HG02840 (cell line): ENCODE measurements around the gene PFKFB2.
"Not testable (repeated sequence)": the region's sequence is repeated elsewhere in the genome, so short reads cannot be mapped to it uniquely, and the experiment has no call there.

Source experiments
- ATAC-seq: cut with Tn5 transposase; IDR thresholded peaks from one replicate; pipeline ENCODE4 v1.9.1; 2021; ENCODE audit warnings: mild to moderate bottlenecking, moderate library complexity, moderate number of reproducible peaks; ENCODE audit not compliant: unreplicated experiment, low FRiP score

Gene PFKFB2

GRCh38 chr1:207035877-207036551 is 17.1 kb upstream of the PFKFB2 start:
- no peak for ATAC-seq

GRCh38 chr1:207036865-207037264 is 16.2 kb upstream of the PFKFB2 start:
- no peak for ATAC-seq

GRCh38 chr1:207039380-207040180 is 13.5 kb upstream of the PFKFB2 start:
- no peak for ATAC-seq

- no peak for ATAC-seq
These were observed 12.9 kb upstream of the PFKFB2 start for GRCh38 chr1:207040181-207040533.

- not testable (repeated sequence) for ATAC-seq
These were observed 11.7 kb upstream of the PFKFB2 start for GRCh38 chr1:207041397-207041796.

- ATAC-seq = no peak
These were observed 7.6 kb upstream of the PFKFB2 start for GRCh38 chr1:207045453-207045852.

- no peak for ATAC-seq
These were observed 5.6 kb upstream of the PFKFB2 start for GRCh38 chr1:207047505-207047904.

- ATAC-seq = no peak
These were observed 5.0 kb upstream of the PFKFB2 start for GRCh38 chr1:207048041-207048440.

GRCh38 chr1:207049054-207049453 is 4.0 kb upstream of the PFKFB2 start:
- no peak for ATAC-seq

GRCh38 chr1:207049514-207049913 is 3.6 kb upstream of the PFKFB2 start:
- no peak for ATAC-seq

- no peak for ATAC-seq
These were observed 3.1 kb upstream of the PFKFB2 start for GRCh38 chr1:207049974-207050391.

GRCh38 chr1:207050480-207051190 is 2.4 kb upstream of the PFKFB2 start:
- ATAC-seq = no peak

- no peak for ATAC-seq
These were observed 1.7 kb upstream of the PFKFB2 start, which contains the start of gene YOD1 for GRCh38 chr1:207051191-207051943. YOD1 (minus strand) TSS chr1:207051208; CDS start chr1:207051030, 178 bp downstream.

- ATAC-seq = no peak
These were observed 1.4 kb downstream of the PFKFB2 start for GRCh38 chr1:207054491-207054890.

GRCh38 chr1:207055386-207056001 is 2.4 kb downstream of the PFKFB2 start:
- ATAC-seq = no peak

- no peak for ATAC-seq
These were observed 3.6 kb downstream of the PFKFB2 start for GRCh38 chr1:207056673-207057072.

GRCh38 chr1:207058252-207058651 is 5.2 kb downstream of the PFKFB2 start:
- no peak for ATAC-seq

GRCh38 chr1:207058878-207059867 is 6.1 kb downstream of the PFKFB2 start:
- ATAC-seq = no peak

- ATAC-seq = no peak
These were observed 6.8 kb downstream of the PFKFB2 start for GRCh38 chr1:207059881-207060280.
